Neural progenitor cell (in vitro differentiated cells): ENCODE data around the gene SPDYE3.

ENCODE experiments used
- CTCF ChIP-seq: fragments of 200-600 bp; sonication (generic); IDR thresholded peaks from 2 replicates; pipeline ENCODE4 v1.5.1; 2017; ENCODE audit warnings: antibody characterized with exemption, mild to moderate bottlenecking
- EZH2 ChIP-seq: fragments of 200-600 bp; sonication (generic); IDR thresholded peaks from 2 replicates; pipeline ENCODE4 v1.6.1; 2017; ENCODE audit warnings: antibody characterized with exemption, mild to moderate bottlenecking, moderate library complexity
- EZH2phosphoT487 ChIP-seq: fragments of 200-600 bp; sonication (generic); IDR thresholded peaks from 2 replicates; pipeline ENCODE4 v1.6.1; 2017; ENCODE audit warnings: antibody characterized with exemption

- TF ChIP-seq CTCF (no peak), EZH2 (no peak), EZH2phosphoT487 (no peak)
Measured at GRCh38 chr7:100369105-100369504, 61.6 kb downstream of the SPDYE3 start.
